Hepatocyte (in vitro differentiated cells): ENCODE results near the gene DDIAS. TPM values are rescaled to one million over a fixed set of nuclear protein-coding genes. Genes with fewer than 3 reads are reported as not detected.
"Not testable (repeated sequence)": the region's sequence is repeated elsewhere in the genome, so short reads cannot be mapped to it uniquely, and the experiment has no call there.

Experiments
- DNase-seq: peaks from one replicate; pipeline ENCODE4 v3.0.0-alpha.2; 2016; ENCODE audit warnings: low spot score
- H2AFZ ChIP-seq: fragments of 200-600 bp; sonication (generic); 2 replicates; pipeline ENCODE4 v1.6.0; 2016; ENCODE audit warnings: antibody characterized with exemption, mild to moderate bottlenecking
- H3K27ac ChIP-seq: fragments of 200-600 bp; sonication (generic); 2 replicates; pipeline ENCODE4 v1.5.1; 2016; ENCODE audit warnings: mild to moderate bottlenecking
- H3K27me3 ChIP-seq: fragments of 200-600 bp; sonication (generic); 2 replicates; pipeline ENCODE4 v1.6.1; 2016
- H3K36me3 ChIP-seq: fragments of 200-600 bp; sonication (generic); replicated peaks from 2 replicates; pipeline ENCODE4 v1.5.1; 2016; ENCODE audit warnings: low read depth; ENCODE audit not compliant: insufficient read depth
- H3K4me1 ChIP-seq: fragments of 200-600 bp; sonication (generic); 2 replicates; pipeline ENCODE4 v1.5.1; 2016; ENCODE audit warnings: mild to moderate bottlenecking, moderate library complexity; ENCODE audit not compliant: insufficient read depth
- H3K4me2 ChIP-seq: fragments of 200-600 bp; sonication (generic); 2 replicates; pipeline ENCODE4 v1.6.0; 2016
- H3K4me3 ChIP-seq: fragments of 200-600 bp; sonication (generic); 2 replicates; pipeline ENCODE4 v1.5.1; 2016; ENCODE audit warnings: mild to moderate bottlenecking
- H3K79me2 ChIP-seq: fragments of 200-600 bp; sonication (generic); 2 replicates; pipeline ENCODE4 v1.6.0; 2017; ENCODE audit warnings: mild to moderate bottlenecking
- H3K9me2 ChIP-seq: fragments of 200-600 bp; sonication (generic); replicated peaks from 2 replicates; pipeline ENCODE4 v1.6.0; 2017; ENCODE audit warnings: mild to moderate bottlenecking; ENCODE audit not compliant: insufficient read depth
- H3K9me3 ChIP-seq: fragments of 200-600 bp; sonication (generic); 2 replicates; pipeline ENCODE4 v1.5.1; 2016; ENCODE audit warnings: low read depth, mild to moderate bottlenecking
- H4K20me1 ChIP-seq: fragments of 200-600 bp; sonication (generic); 2 replicates; pipeline ENCODE4 v1.6.0; 2016; ENCODE audit warnings: mild to moderate bottlenecking; ENCODE audit not compliant: insufficient read depth, poor library complexity, severe bottlenecking
- EZH2 ChIP-seq: fragments of 200-600 bp; sonication (generic); IDR thresholded peaks from 2 replicates; pipeline ENCODE4 v1.6.1; 2016; ENCODE audit warnings: antibody characterized with exemption, mild to moderate bottlenecking, borderline replicate concordance
- EZH2phosphoT487 ChIP-seq: fragments of 200-600 bp; sonication (generic); IDR thresholded peaks from one replicate; pipeline ENCODE4 v1.6.1; 2018; ENCODE audit warnings: antibody characterized with exemption, mild to moderate bottlenecking, low read depth, moderate library complexity; ENCODE audit not compliant: unreplicated experiment, severe bottlenecking
- WGBS: methylation state at CpG from one replicate; pipeline ENCODE4 v1.1.6; 2016; ENCODE audit warnings: low lambda C conversion rate; ENCODE audit errors: missing lambda C conversion rate; 5-methylcytosine and 5-hydroxymethylcytosine counted together
- polyA plus RNA-seq: library from polyadenylated mRNA; unstranded; fragments of >200 nt; fragmentation: Nextera tagmentation; extraction: Ambion mirVana; gene quantifications from 2 replicates; pipeline ENCODE4 v1.2.1, GENCODE V29; 2016
- total RNA-seq: library from RNA; depleted of rRNA; stranded (reverse); fragments of >200 nt; gene quantifications from 2 replicates; pipeline ENCODE4 v1.2.3, GENCODE V29; 2014
- TF ChIP-seq, protein P1 (sequence below): fragments of 200-600 bp; sonication (generic); IDR thresholded peaks from 2 replicates; pipeline ENCODE4 v1.5.1; 2016; ENCODE audit warnings: antibody characterized with exemption, mild to moderate bottlenecking; ENCODE audit not compliant: poor library complexity

Gene DDIAS
- total and polyA plus RNA-seq, 2 experiments from 2014 or later, result 0.92 to 2.6 TPM

DNA sequence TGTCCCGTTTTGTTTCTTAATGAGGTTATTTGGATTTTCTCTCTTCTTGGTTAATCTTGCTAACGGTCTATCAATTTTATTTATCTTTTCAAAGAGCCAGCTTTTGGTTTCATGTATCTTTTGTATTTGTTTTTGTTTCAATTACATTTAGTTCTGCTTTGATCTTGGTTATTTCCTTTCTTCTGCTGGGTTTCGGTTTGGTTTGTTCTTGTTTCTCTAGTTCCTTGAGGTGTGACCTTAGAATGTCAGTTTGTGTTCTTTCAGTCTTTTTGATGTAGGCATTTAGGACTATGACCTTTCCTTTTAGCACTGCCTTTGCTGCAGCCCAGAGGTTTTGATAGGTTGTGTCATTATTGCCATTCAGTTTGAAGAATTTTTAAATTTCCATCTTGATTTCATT is 18.7 kb downstream of the DDIAS start:
- H3K4me1 ChIP-seq, H2AFZ ChIP-seq, DNase-seq, H3K27ac ChIP-seq, H3K4me2 ChIP-seq, H3K36me3 ChIP-seq, H3K4me3 ChIP-seq, H3K9me2 ChIP-seq, H4K20me1 ChIP-seq, H3K79me2 ChIP-seq, H3K27me3 ChIP-seq, H3K9me3 ChIP-seq: not testable (repeated sequence)
- WGBS, result 74% methylated on average over 3 of the region's 3 CpGs

- H2AFZ ChIP-seq, H3K27ac ChIP-seq, H3K4me1 ChIP-seq, H3K9me2 ChIP-seq, H3K27me3 ChIP-seq, H3K79me2 ChIP-seq, H3K4me3 ChIP-seq, H3K36me3 ChIP-seq, H3K9me3 ChIP-seq, DNase-seq, H4K20me1 ChIP-seq, H3K4me2 ChIP-seq: not testable (repeated sequence)
- 65% methylated on average over 8 of the region's 8 CpGs for WGBS
Observed at GRCh38 chr11:82922396-82923173, 21.0 kb downstream of the DDIAS start.

DNA sequence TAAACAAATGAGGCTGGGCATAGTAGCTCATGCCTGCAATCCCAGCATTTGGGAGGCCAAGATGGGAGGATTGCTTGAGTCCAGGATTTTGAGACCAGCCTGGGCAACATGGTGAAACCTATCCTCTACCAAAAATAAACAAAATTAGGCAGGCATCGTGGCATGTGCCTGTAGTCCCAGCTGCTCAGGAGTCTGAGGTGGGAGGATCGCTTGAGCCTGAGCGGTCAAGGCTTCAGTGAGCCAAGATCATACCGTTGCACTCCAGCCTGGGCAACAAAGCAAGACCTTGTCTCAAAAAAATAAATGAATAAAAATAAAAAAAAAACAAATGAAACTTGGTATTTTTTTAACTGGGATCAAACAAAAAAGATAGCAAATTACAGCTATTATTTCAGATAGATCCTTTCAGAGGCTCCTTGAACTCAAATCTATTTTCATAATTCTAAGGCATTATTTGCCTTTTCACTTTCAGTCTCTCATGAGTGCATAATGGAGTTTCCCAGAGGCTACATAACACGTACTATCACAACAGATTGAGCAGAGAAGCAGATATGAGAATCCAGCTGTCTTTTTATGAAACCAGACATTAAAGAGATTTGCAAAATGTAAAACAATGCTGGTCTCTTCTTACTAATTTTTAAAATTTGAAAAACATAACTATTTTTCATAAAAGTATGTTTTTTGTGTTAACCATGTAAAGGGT is 23.1 kb downstream of the DDIAS start:
- H2AFZ ChIP-seq, result no peak overlapping the region
- TF ChIP-seq, protein P1, sequence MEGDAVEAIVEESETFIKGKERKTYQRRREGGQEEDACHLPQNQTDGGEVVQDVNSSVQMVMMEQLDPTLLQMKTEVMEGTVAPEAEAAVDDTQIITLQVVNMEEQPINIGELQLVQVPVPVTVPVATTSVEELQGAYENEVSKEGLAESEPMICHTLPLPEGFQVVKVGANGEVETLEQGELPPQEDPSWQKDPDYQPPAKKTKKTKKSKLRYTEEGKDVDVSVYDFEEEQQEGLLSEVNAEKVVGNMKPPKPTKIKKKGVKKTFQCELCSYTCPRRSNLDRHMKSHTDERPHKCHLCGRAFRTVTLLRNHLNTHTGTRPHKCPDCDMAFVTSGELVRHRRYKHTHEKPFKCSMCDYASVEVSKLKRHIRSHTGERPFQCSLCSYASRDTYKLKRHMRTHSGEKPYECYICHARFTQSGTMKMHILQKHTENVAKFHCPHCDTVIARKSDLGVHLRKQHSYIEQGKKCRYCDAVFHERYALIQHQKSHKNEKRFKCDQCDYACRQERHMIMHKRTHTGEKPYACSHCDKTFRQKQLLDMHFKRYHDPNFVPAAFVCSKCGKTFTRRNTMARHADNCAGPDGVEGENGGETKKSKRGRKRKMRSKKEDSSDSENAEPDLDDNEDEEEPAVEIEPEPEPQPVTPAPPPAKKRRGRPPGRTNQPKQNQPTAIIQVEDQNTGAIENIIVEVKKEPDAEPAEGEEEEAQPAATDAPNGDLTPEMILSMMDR, result no peak
- no peak for TF ChIP-seq EZH2phosphoT487
- no peak for TF ChIP-seq EZH2
- 94% methylated on average over 5 of the region's 5 CpGs for WGBS

GRCh38 chr11:82927264-82927880 is 25.8 kb downstream of the DDIAS start:
- H4K20me1 ChIP-seq, result no peaks in the 10 kb centered on the region
- no peaks in the 10 kb centered on the region for H3K79me2 ChIP-seq
- H3K4me3 ChIP-seq, result no peak overlapping the region
- TF ChIP-seq EZH2, result no peak
- TF ChIP-seq, protein P1, result peak; percentile 73
- no peak overlapping the region for H2AFZ ChIP-seq
- H3K4me1 ChIP-seq, result no peaks in the 10 kb centered on the region
- no peaks in the 10 kb centered on the region for H3K9me2 ChIP-seq
- DNase-seq, result peak; percentile 78
- H3K36me3 ChIP-seq, result no peaks in the 10 kb centered on the region
- H3K9me3 ChIP-seq, result no peaks in the 10 kb centered on the region
- H3K4me2 ChIP-seq, result no peak overlapping the region
- H3K27me3 ChIP-seq, result no peaks in the 10 kb centered on the region
- no peak overlapping the region for H3K27ac ChIP-seq

More for the DNA sequence above, 23.1 kb downstream of the DDIAS start:
- Histone ChIP-seq H3K79me2 (no peaks in the 10 kb centered on the region), H3K27ac (no peak overlapping the region), H3K4me1 (no peaks in the 10 kb centered on the region), H3K4me2 (no peak overlapping the region), H3K36me3 (no peaks in the 10 kb centered on the region), H3K9me2 (no peaks in the 10 kb centered on the region), H3K9me3 (no peaks in the 10 kb centered on the region), H3K4me3 (no peak overlapping the region), H4K20me1 (no peaks in the 10 kb centered on the region), H3K27me3 (no peaks in the 10 kb centered on the region)
- no peak for DNase-seq
